NCI-H2171 treated with DMSO at 0.1 percent for 48 hours (cell line): ENCODE results near the gene LRRC3B.
"Not testable (repeated sequence)": the region's sequence is repeated elsewhere in the genome, so short reads cannot be mapped to it uniquely, and the experiment has no call there.

Source experiments
- DNase-seq: peaks from one replicate; lab custom pipeline; 2025; lab: John Stamatoyannopoulos, UW

LRRC3B gene

GRCh38 chr3:26622621-26623418, at the start of gene LRRC3B:
TSS of gene LRRC3B (plus strand) at chr3:26622772. CDS start at chr3:26709673, 86,901 bp downstream.
- no peak for DNase-seq

- DNase-seq = no peak
Measured at GRCh38 chr3:26574766-26575165, 47.8 kb upstream of the LRRC3B start.

- DNase-seq = no peak
Measured at GRCh38 chr3:26579116-26579515, 43.5 kb upstream of the LRRC3B start.

GRCh38 chr3:26587571-26587970, 35.0 kb upstream of the LRRC3B start:
- DNase-seq = no peak

GRCh38 chr3:26588931-26589330, 33.6 kb upstream of the LRRC3B start:
- no peak for DNase-seq

GRCh38 chr3:26589678-26590077, 32.9 kb upstream of the LRRC3B start:
- DNase-seq = no peak

GRCh38 chr3:26590919-26591484, 31.6 kb upstream of the LRRC3B start:
- no peak for DNase-seq

- no peak for DNase-seq
Measured at GRCh38 chr3:26591926-26592325, 30.6 kb upstream of the LRRC3B start.

GRCh38 chr3:26592451-26592850, 30.1 kb upstream of the LRRC3B start:
- no peak for DNase-seq

GRCh38 chr3:26596335-26596734, 26.2 kb upstream of the LRRC3B start:
- DNase-seq = no peak

GRCh38 chr3:26603311-26603710, 19.3 kb upstream of the LRRC3B start:
- not testable (repeated sequence) for DNase-seq

- not testable (repeated sequence) for DNase-seq
Measured at GRCh38 chr3:26603771-26604170, 18.8 kb upstream of the LRRC3B start.

- DNase-seq = no peak
Measured at GRCh38 chr3:26614006-26614685, 8.4 kb upstream of the LRRC3B start.

GRCh38 chr3:26621176-26621575, 1.4 kb upstream of the LRRC3B start:
- DNase-seq = no peak

- DNase-seq = no peak
Measured at GRCh38 chr3:26621906-26622620, 509 bp upstream of the LRRC3B start.

- DNase-seq = no peak
Measured at GRCh38 chr3:26623419-26624208, 1.0 kb downstream of the LRRC3B start.

GRCh38 chr3:26624209-26624765, 1.7 kb downstream of the LRRC3B start:
- no peak for DNase-seq

- no peak for DNase-seq
Measured at GRCh38 chr3:26625187-26625586, 2.6 kb downstream of the LRRC3B start.

- DNase-seq = no peak
Measured at GRCh38 chr3:26627080-26627479, 4.5 kb downstream of the LRRC3B start.

GRCh38 chr3:26628915-26629314, 6.3 kb downstream of the LRRC3B start:
- DNase-seq = no peak

GRCh38 chr3:26630669-26631389, 8.3 kb downstream of the LRRC3B start:
- no peak for DNase-seq
